SK-N-SH treated with all-trans-retinoic acid at 6 μM for 48 hours (cell line): ENCODE measurements around the gene CORO1C.

Source experiments
- CREB5 ChIP-seq: fragments of 250-450 bp; sonication (Bioruptor Pico); IDR thresholded peaks from 2 replicates; pipeline ENCODE4 v1.5.1; 2020; ENCODE audit warnings: low read depth, mild to moderate bottlenecking, moderate library complexity
- PATZ1 ChIP-seq: fragments of 250-450 bp; sonication (Bioruptor Pico); IDR thresholded peaks from 2 replicates; pipeline ENCODE4 v1.8.0; 2020; ENCODE audit warnings: mild to moderate bottlenecking, moderate library complexity, borderline replicate concordance
- TCF4 ChIP-seq: fragments of 250-450 bp; sonication (Bioruptor Pico); IDR thresholded peaks from 2 replicates; pipeline ENCODE4 v1.8.0; 2021; ENCODE audit warnings: mild to moderate bottlenecking, moderate library complexity, borderline replicate concordance
- ZC3H10 ChIP-seq: fragments of 250-450 bp; sonication (Bioruptor Pico); IDR thresholded peaks from 2 replicates; pipeline ENCODE4 v1.5.1; 2021; ENCODE audit warnings: mild to moderate bottlenecking, moderate library complexity
- ZFP3 ChIP-seq: fragments of 250-450 bp; sonication (Bioruptor Pico); IDR thresholded peaks from 2 replicates; pipeline ENCODE4 v1.5.0; 2020; ENCODE audit warnings: mild to moderate bottlenecking, moderate library complexity
- ZFP30 ChIP-seq: fragments of 450-650 bp; formaldehyde crosslinking; IDR thresholded peaks from 2 replicates; pipeline ENCODE4 v1.5.0; 2022; ENCODE audit warnings: mild to moderate bottlenecking, moderate library complexity
- ZNF8 ChIP-seq: fragments of 450-650 bp; formaldehyde crosslinking; IDR thresholded peaks from 2 replicates; pipeline ENCODE4 v1.5.0; 2020; ENCODE audit warnings: mild to moderate bottlenecking, moderate library complexity
- TF ChIP-seq, protein P1 (sequence below): fragments of 250-450 bp; sonication (Bioruptor Pico); IDR thresholded peaks from 2 replicates; pipeline ENCODE4 v1.5.1; 2021; ENCODE audit warnings: mild to moderate bottlenecking, moderate library complexity

- no peak for TF ChIP-seq PATZ1 (CRISPR knock-in tag)
- TF ChIP-seq CREB5 (CRISPR knock-in tag) = no peak
- no peak for TF ChIP-seq ZNF8
- no peak for TF ChIP-seq ZFP30 (CRISPR knock-in tag)
- no peak for TF ChIP-seq TCF4
- no peak for TF ChIP-seq ZC3H10
- TF ChIP-seq ZFP3 (CRISPR knock-in tag) = no peak
- TF ChIP-seq, protein P1, sequence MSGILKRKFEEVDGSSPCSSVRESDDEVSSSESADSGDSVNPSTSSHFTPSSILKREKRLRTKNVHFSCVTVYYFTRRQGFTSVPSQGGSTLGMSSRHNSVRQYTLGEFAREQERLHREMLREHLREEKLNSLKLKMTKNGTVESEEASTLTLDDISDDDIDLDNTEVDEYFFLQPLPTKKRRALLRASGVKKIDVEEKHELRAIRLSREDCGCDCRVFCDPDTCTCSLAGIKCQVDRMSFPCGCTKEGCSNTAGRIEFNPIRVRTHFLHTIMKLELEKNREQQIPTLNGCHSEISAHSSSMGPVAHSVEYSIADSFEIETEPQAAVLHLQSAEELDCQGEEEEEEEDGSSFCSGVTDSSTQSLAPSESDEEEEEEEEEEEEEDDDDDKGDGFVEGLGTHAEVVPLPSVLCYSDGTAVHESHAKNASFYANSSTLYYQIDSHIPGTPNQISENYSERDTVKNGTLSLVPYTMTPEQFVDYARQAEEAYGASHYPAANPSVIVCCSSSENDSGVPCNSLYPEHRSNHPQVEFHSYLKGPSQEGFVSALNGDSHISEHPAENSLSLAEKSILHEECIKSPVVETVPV (CRISPR knock-in tag) = no peak
Measured at GRCh38 chr12:108647585-108648287, 83.6 kb downstream of the CORO1C start.
